Fibroblast of lung (primary cell): ENCODE results near the gene PCDHGA1. TPM values are rescaled to one million over a fixed set of nuclear protein-coding genes. Genes with fewer than 3 reads are reported as not detected.
"Not testable (repeated sequence)": the region's sequence is repeated elsewhere in the genome, so short reads cannot be mapped to it uniquely, and the experiment has no call there.

Experiments
- DNase-seq, 2 donors: peaks; one replicate each; pipeline versions ENCODE4 v3.0.0 to v3.0.0-alpha.2; 2010; ENCODE audit warnings: low read depth in 2 of 2
- H2AFZ ChIP-seq: 2 replicates; pipeline ENCODE4 v1.5.1; 2012; ENCODE audit warnings: low read length, control low read depth, inconsistent platforms
- H3K27ac ChIP-seq: 2 replicates; pipeline ENCODE4 v1.5.1; 2011; ENCODE audit warnings: low read length, control low read depth; ENCODE audit not compliant: insufficient read depth
- H3K27me3 ChIP-seq: 2 replicates; pipeline ENCODE4 v1.5.1; 2011; ENCODE audit warnings: mild to moderate bottlenecking, low read length; ENCODE audit not compliant: control insufficient read depth, insufficient read depth
- H3K36me3 ChIP-seq: 2 replicates; pipeline ENCODE4 v1.5.1; 2011; ENCODE audit warnings: low read length; ENCODE audit not compliant: control insufficient read depth, insufficient read depth
- H3K4me1 ChIP-seq: 2 replicates; pipeline ENCODE4 v1.5.1; 2011; ENCODE audit warnings: low read length; ENCODE audit not compliant: control insufficient read depth, insufficient read depth; ENCODE audit errors: extremely low read depth
- H3K4me2 ChIP-seq: 2 replicates; pipeline ENCODE4 v1.5.1; 2011; ENCODE audit warnings: low read length, control low read depth; ENCODE audit not compliant: insufficient read depth; ENCODE audit errors: extremely low read depth
- H3K4me3 ChIP-seq, 4 experiments: fragments of 200-600 bp in 1 of 4; sonication (generic) in 1 of 4; replicated peaks in 1 of 4; 2 replicates each; pipeline ENCODE4 v1.5.1; 2011 to 2016; ENCODE audit warnings: low read length in 4 of 4, low read depth in 3 of 4, mild to moderate bottlenecking in 3 of 4, control low read depth in 2 of 4, inconsistent platforms in 1 of 4, mixed read lengths in 1 of 4; ENCODE audit not compliant: insufficient read depth in 1 of 4; ENCODE audit errors: control extremely low read depth in 1 of 4
- H3K79me2 ChIP-seq: 2 replicates; pipeline ENCODE4 v1.5.1; 2012; ENCODE audit warnings: mild to moderate bottlenecking, low read length, inconsistent platforms; ENCODE audit not compliant: control insufficient read depth, insufficient read depth
- H3K9ac ChIP-seq: 2 replicates; pipeline ENCODE4 v1.5.1; 2011; ENCODE audit warnings: mild to moderate bottlenecking, low read length, control low read depth; ENCODE audit not compliant: insufficient read depth
- H3K9me3 ChIP-seq: 2 replicates; pipeline ENCODE4 v1.5.1; 2012; ENCODE audit warnings: low read depth, low read length; ENCODE audit not compliant: control insufficient read depth, insufficient read depth
- H4K20me1 ChIP-seq: 2 replicates; pipeline ENCODE4 v1.5.1; 2011; ENCODE audit warnings: low read length; ENCODE audit not compliant: control insufficient read depth, insufficient read depth; ENCODE audit errors: extremely low read depth
- EZH2 ChIP-seq: IDR thresholded peaks from 2 replicates; pipeline ENCODE4 v1.5.1; 2012; ENCODE audit warnings: low read length, control low read depth, mild to moderate bottlenecking; ENCODE audit errors: missing control alignments
- polyA plus RNA-seq, 2 donors: library from polyadenylated mRNA; depleted of rRNA in 1 of 2; stranded (reverse) in 1 of 2; unstranded in 1 of 2; fragments of >200 nt; gene quantifications; 2 replicates each; pipeline ENCODE4 v1.2.1, GENCODE V29; 2011 to 2012; ENCODE audit warnings: missing spikeins in 1 of 2
- total RNA-seq: library from RNA; depleted of rRNA; stranded (reverse); fragments of >200 nt; gene quantifications from 2 replicates; pipeline ENCODE4 v1.2.1, GENCODE V29; 2014
- TF ChIP-seq, protein P1 (sequence below), 2 donors: IDR thresholded peaks in 1 of 2; conservative IDR thresholded peaks in 1 of 2; 1 replicate in 1 of 2; 2 replicates in 1 of 2; pipeline ENCODE4 v1.5.1; 2011 to 2012; ENCODE audit warnings: low read length in 2 of 2, control low read depth in 1 of 2, inconsistent platforms in 1 of 2, low read depth in 1 of 2, mild to moderate bottlenecking in 1 of 2

Gene PCDHGA1
- total and polyA plus RNA-seq, 2 donors (not counting 1 experiment from before 2014, with no cell fraction given) = 1.6 to 1.8 TPM

DNA sequence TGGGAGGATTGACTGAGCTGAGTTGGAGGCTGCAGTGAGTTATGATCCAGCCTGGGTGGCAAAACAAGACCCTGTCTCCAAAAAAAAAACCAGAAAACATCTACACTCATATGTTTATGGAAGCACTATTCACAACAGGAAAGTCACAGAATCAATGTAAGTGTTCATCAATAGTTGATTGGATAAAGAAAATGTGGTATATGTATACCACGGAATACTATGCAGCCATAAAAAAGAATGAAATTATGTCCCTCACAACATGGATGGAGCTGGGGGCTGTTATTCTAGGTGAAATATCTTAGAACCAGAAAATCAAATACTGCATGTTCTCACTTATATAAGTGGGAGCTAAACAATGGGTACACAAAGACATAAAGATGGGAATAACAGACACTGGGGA lies 23.7 kb upstream of the PCDHGA1 start:
- Histone ChIP-seq H3K4me3 (no peak overlapping the region), H3K79me2 (no peaks in the 10 kb centered on the region), H3K36me3 (no peaks in the 10 kb centered on the region), H3K27me3 (no peaks in the 10 kb centered on the region), H4K20me1 (no peaks in the 10 kb centered on the region), H3K4me1 (no peaks in the 10 kb centered on the region), H3K9me3 (no peaks in the 10 kb centered on the region), H3K27ac (no peak overlapping the region), H3K4me2 (no peak overlapping the region), H2AFZ (no peak overlapping the region), H3K9ac (no peak overlapping the region)
- no peak for DNase-seq
- TF ChIP-seq, protein P1, sequence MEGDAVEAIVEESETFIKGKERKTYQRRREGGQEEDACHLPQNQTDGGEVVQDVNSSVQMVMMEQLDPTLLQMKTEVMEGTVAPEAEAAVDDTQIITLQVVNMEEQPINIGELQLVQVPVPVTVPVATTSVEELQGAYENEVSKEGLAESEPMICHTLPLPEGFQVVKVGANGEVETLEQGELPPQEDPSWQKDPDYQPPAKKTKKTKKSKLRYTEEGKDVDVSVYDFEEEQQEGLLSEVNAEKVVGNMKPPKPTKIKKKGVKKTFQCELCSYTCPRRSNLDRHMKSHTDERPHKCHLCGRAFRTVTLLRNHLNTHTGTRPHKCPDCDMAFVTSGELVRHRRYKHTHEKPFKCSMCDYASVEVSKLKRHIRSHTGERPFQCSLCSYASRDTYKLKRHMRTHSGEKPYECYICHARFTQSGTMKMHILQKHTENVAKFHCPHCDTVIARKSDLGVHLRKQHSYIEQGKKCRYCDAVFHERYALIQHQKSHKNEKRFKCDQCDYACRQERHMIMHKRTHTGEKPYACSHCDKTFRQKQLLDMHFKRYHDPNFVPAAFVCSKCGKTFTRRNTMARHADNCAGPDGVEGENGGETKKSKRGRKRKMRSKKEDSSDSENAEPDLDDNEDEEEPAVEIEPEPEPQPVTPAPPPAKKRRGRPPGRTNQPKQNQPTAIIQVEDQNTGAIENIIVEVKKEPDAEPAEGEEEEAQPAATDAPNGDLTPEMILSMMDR (conservative IDR thresholded peaks at IDR 0.05 in 1 of 2, IDR thresholded peaks at IDR 0.05 in 1 of 2; ENCODE audit: low read depth in 1 of 2, low read length in 2 of 2) = no peak
- TF ChIP-seq EZH2 = no peak

DNA sequence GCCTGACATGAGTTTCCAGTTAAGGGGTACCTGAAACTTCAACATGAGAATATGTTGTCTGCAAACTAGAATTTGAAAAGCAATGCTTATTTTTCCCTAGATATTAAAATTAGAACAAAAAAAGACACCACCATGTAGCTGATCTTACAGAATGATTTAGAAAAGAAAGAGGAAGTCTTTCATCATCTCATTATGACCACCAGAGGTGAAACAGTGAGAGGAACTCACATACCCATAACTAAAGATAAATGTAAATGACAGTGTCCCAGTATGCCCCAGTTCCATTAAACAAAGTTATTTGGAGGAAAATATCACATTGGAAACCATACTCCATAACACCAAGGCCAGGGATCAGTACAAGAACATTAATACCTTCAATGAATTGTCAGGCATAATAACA lies 16.6 kb upstream of the PCDHGA1 start:
- Histone ChIP-seq H3K9ac (no peak overlapping the region), H3K79me2 (peaks cover 12% of the 10 kb centered on the region), H3K4me2 (no peak overlapping the region), H3K4me3 (no peak overlapping the region), H2AFZ (no peak overlapping the region), H3K9me3 (peaks cover 3% of the 10 kb centered on the region), H3K36me3 (no peaks in the 10 kb centered on the region), H3K27me3 (no peaks in the 10 kb centered on the region), H3K4me1 (no peaks in the 10 kb centered on the region), H4K20me1 (no peaks in the 10 kb centered on the region), H3K27ac (no peak overlapping the region)
- TF ChIP-seq, protein P1 (conservative IDR thresholded peaks at IDR 0.05 in 1 of 2, IDR thresholded peaks at IDR 0.05 in 1 of 2; ENCODE audit: low read depth in 1 of 2, low read length in 2 of 2) = no peak
- no peak for DNase-seq

DNA sequence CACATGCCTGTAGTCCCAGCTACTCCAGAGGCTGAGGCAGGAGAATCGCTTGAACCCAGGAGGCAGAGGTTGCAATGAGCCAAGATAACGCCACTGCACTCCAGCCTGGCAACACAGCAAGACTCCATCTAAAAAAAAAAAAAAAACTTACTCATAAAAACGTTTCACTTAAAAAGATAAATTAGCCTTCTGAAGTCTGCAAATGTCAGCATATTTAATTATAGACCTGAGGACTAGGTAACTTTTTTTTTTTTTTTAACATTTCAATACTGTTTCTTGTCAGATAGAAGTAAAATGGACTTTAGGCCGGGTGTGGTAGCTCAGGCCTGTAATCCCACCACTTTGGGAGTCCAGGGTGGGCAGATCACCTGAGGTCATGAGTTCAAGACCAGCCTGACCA lies 13.4 kb upstream of the PCDHGA1 start:
- H3K4me2 ChIP-seq, H3K27me3 ChIP-seq, H3K4me1 ChIP-seq, H3K27ac ChIP-seq, H3K4me3 ChIP-seq, DNase-seq, H2AFZ ChIP-seq, H4K20me1 ChIP-seq, H3K36me3 ChIP-seq, H3K9ac ChIP-seq: not testable (repeated sequence)
- Histone ChIP-seq H3K9me3 (peaks cover 12% of the 10 kb centered on the region), H3K79me2 (peaks cover 25% of the 10 kb centered on the region)
